ENCODE measurements around the gene SLCO1B1.
"Not testable (repeated sequence)": the region's sequence is repeated elsewhere in the genome, so short reads cannot be mapped to it uniquely, and the experiment has no call there.

Gene SLCO1B1

GRCh38 chr12:21183721-21184275 is 52.8 kb downstream of the SLCO1B1 start:
- no peak for TF ChIP-seq EZH2 (IDR thresholded peaks at IDR 0.05; ENCODE audit: borderline replicate concordance, low read length)
- TF ChIP-seq, protein P1, sequence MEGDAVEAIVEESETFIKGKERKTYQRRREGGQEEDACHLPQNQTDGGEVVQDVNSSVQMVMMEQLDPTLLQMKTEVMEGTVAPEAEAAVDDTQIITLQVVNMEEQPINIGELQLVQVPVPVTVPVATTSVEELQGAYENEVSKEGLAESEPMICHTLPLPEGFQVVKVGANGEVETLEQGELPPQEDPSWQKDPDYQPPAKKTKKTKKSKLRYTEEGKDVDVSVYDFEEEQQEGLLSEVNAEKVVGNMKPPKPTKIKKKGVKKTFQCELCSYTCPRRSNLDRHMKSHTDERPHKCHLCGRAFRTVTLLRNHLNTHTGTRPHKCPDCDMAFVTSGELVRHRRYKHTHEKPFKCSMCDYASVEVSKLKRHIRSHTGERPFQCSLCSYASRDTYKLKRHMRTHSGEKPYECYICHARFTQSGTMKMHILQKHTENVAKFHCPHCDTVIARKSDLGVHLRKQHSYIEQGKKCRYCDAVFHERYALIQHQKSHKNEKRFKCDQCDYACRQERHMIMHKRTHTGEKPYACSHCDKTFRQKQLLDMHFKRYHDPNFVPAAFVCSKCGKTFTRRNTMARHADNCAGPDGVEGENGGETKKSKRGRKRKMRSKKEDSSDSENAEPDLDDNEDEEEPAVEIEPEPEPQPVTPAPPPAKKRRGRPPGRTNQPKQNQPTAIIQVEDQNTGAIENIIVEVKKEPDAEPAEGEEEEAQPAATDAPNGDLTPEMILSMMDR (IDR thresholded peaks at IDR 0.05; ENCODE audit: low read length): no peak
- H3K4me1 ChIP-seq (ENCODE audit: insufficient read depth, low read length, severe bottlenecking): no peaks in the 10 kb centered on the region
- no peaks in the 10 kb centered on the region for H3F3A ChIP-seq (ENCODE audit: insufficient read depth, low read length)
- H3K4me2 ChIP-seq (ENCODE audit: low read length): no peak overlapping the region
- H3K9me3 ChIP-seq (ENCODE audit: low read length): no peaks in the 10 kb centered on the region
- H3K27ac ChIP-seq (ENCODE audit: low read depth, low read length, poor library complexity, severe bottlenecking): no peak overlapping the region
- H3K27me3 ChIP-seq (ENCODE audit: insufficient read depth, low read length): no peaks in the 10 kb centered on the region
- no peaks in the 10 kb centered on the region for H4K20me1 ChIP-seq (ENCODE audit: insufficient read depth, low read length)
- H2AFZ ChIP-seq (ENCODE audit: low read length): no peak overlapping the region
- no peaks in the 10 kb centered on the region for H3K9me2 ChIP-seq (ENCODE audit: low read depth, low read length)
- no peaks in the 10 kb centered on the region for H3K79me2 ChIP-seq (ENCODE audit: insufficient read depth, low read length)
- H3K36me3 ChIP-seq (ENCODE audit: insufficient read depth, low read length): no peaks in the 10 kb centered on the region
- H3K4me3 ChIP-seq (ENCODE audit: low read depth, low read length, poor library complexity, severe bottlenecking): no peak overlapping the region
- no peak overlapping the region for H3K9ac ChIP-seq (ENCODE audit: low read length)

DNA sequence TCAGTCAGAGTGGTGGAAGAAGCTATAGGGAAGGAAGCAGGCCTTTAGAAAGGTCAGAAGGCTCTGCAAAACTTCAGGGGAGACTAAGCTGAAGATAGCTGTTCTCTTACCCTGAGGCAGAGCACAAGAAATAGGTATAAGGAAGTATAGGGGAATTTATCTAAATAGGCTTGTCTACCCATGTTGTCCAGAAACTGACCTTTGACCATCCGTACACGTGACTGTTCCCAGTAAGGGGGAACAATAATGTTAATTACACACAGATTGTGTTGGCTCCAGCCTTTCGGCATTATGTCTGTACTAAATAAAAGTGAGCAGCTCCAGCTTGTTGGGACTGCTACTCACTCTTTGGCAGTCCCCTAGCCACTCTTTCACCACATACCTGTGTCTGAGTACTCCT is 59.0 kb downstream of the SLCO1B1 start:
- H3K4me3 ChIP-seq (ENCODE audit: low read depth, low read length, poor library complexity, severe bottlenecking): no peak overlapping the region
- TF ChIP-seq, protein P1 (IDR thresholded peaks at IDR 0.05; ENCODE audit: low read length): no peak
- TF ChIP-seq EZH2 (IDR thresholded peaks at IDR 0.05; ENCODE audit: borderline replicate concordance, low read length): no peak
- no peaks in the 10 kb centered on the region for H3K9me3 ChIP-seq (ENCODE audit: low read length)
- no peaks in the 10 kb centered on the region for H3K79me2 ChIP-seq (ENCODE audit: insufficient read depth, low read length)
- H3F3A ChIP-seq (ENCODE audit: insufficient read depth, low read length): no peaks in the 10 kb centered on the region
- H3K9ac ChIP-seq (ENCODE audit: low read length): no peak overlapping the region
- H3K4me2 ChIP-seq (ENCODE audit: low read length): no peak overlapping the region
- no peak overlapping the region for H3K27ac ChIP-seq (ENCODE audit: low read depth, low read length, poor library complexity, severe bottlenecking)
- H3K36me3 ChIP-seq (ENCODE audit: insufficient read depth, low read length): no peaks in the 10 kb centered on the region
- no peaks in the 10 kb centered on the region for H4K20me1 ChIP-seq (ENCODE audit: insufficient read depth, low read length)
- no peaks in the 10 kb centered on the region for H3K9me2 ChIP-seq (ENCODE audit: low read depth, low read length)
- H3K4me1 ChIP-seq (ENCODE audit: insufficient read depth, low read length, severe bottlenecking): no peaks in the 10 kb centered on the region
- no peak overlapping the region for H2AFZ ChIP-seq (ENCODE audit: low read length)
- H3K27me3 ChIP-seq (ENCODE audit: insufficient read depth, low read length): no peaks in the 10 kb centered on the region

DNA sequence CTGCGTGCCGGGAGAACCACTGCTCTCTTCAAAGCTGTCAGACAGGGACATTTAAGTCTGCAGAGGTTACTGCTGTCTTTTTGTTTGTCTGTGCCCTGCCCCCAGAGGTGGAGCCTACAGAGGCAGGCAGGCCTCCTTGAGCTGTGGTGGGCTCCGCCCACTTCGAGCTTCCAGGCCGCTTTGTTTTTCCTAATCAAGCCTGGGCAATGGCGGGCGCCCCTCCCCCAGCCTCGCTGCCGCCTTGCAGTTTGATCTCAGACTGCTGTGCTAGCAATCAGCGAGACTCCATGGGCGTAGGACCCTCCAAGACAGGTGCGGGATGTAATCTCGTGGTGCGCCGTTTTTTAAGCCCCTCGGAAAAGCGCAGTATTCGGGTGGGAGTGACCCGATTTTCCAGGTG is 83.4 kb downstream of the SLCO1B1 start:
- H3K4me2 ChIP-seq (ENCODE audit: low read length); H3K27ac ChIP-seq (ENCODE audit: low read depth, low read length, poor library complexity, severe bottlenecking); H3K9me3 ChIP-seq (ENCODE audit: low read length); H3K27me3 ChIP-seq (ENCODE audit: insufficient read depth, low read length); H3K36me3 ChIP-seq (ENCODE audit: insufficient read depth, low read length); H4K20me1 ChIP-seq (ENCODE audit: insufficient read depth, low read length); H3K79me2 ChIP-seq (ENCODE audit: insufficient read depth, low read length); H3F3A ChIP-seq (ENCODE audit: insufficient read depth, low read length); H2AFZ ChIP-seq (ENCODE audit: low read length); H3K4me3 ChIP-seq (ENCODE audit: low read depth, low read length, poor library complexity, severe bottlenecking); H3K9ac ChIP-seq (ENCODE audit: low read length); H3K9me2 ChIP-seq (ENCODE audit: low read depth, low read length); H3K4me1 ChIP-seq (ENCODE audit: insufficient read depth, low read length, severe bottlenecking): not testable (repeated sequence)

GRCh38 chr12:21219206-21219605 is 88.2 kb downstream of the SLCO1B1 start:
- no peak overlapping the region for H3K4me3 ChIP-seq (ENCODE audit: low read depth, low read length, poor library complexity, severe bottlenecking)
- no peaks in the 10 kb centered on the region for H3F3A ChIP-seq (ENCODE audit: insufficient read depth, low read length)
- TF ChIP-seq EZH2 (IDR thresholded peaks at IDR 0.05; ENCODE audit: borderline replicate concordance, low read length): no peak
- TF ChIP-seq, protein P1 (IDR thresholded peaks at IDR 0.05; ENCODE audit: low read length): no peak
- no peaks in the 10 kb centered on the region for H3K9me3 ChIP-seq (ENCODE audit: low read length)
- no peaks in the 10 kb centered on the region for H3K4me1 ChIP-seq (ENCODE audit: insufficient read depth, low read length, severe bottlenecking)
- no peak overlapping the region for H3K4me2 ChIP-seq (ENCODE audit: low read length)
- no peaks in the 10 kb centered on the region for H3K9me2 ChIP-seq (ENCODE audit: low read depth, low read length)
- no peaks in the 10 kb centered on the region for H3K27me3 ChIP-seq (ENCODE audit: insufficient read depth, low read length)
- no peaks in the 10 kb centered on the region for H4K20me1 ChIP-seq (ENCODE audit: insufficient read depth, low read length)
- no peak overlapping the region for H3K27ac ChIP-seq (ENCODE audit: low read depth, low read length, poor library complexity, severe bottlenecking)
- H3K9ac ChIP-seq (ENCODE audit: low read length): no peak overlapping the region
- no peaks in the 10 kb centered on the region for H3K36me3 ChIP-seq (ENCODE audit: insufficient read depth, low read length)
- H3K79me2 ChIP-seq (ENCODE audit: insufficient read depth, low read length): no peaks in the 10 kb centered on the region
- H2AFZ ChIP-seq (ENCODE audit: low read length): no peak overlapping the region
